SJSA1 (cell line): ENCODE data around the gene CTU1. TPM values are rescaled to one million over a fixed set of nuclear protein-coding genes. Genes with fewer than 3 reads are reported as not detected.

Source experiments
- DNase-seq, 2 experiments: peaks; one replicate each; pipeline ENCODE4 v3.0.0-alpha.2; 2015 to 2020; ENCODE audit warnings: low spot score in 2 of 2, low read depth in 1 of 2
- H3K27ac ChIP-seq: fragments of 250-450 bp; sonication (Bioruptor Pico); 2 replicates; pipeline ENCODE4 v1.5.1; 2020; ENCODE audit warnings: mild to moderate bottlenecking, moderate library complexity
- H3K27me3 ChIP-seq: fragments of 250-450 bp; sonication (Bioruptor Pico); replicated peaks from 2 replicates; pipeline ENCODE4 v1.5.1; 2020; ENCODE audit warnings: mild to moderate bottlenecking, moderate library complexity
- H3K36me3 ChIP-seq: fragments of 250-450 bp; sonication (Bioruptor Pico); 2 replicates; pipeline ENCODE4 v1.5.1; 2020; ENCODE audit warnings: mild to moderate bottlenecking
- H3K4me1 ChIP-seq: fragments of 250-450 bp; sonication (Bioruptor Pico); replicated peaks from 2 replicates; pipeline ENCODE4 v1.6.1; 2021; ENCODE audit warnings: mild to moderate bottlenecking
- H3K4me3 ChIP-seq: fragments of 250-450 bp; sonication (Bioruptor Pico); 2 replicates; pipeline ENCODE4 v1.5.1; 2020; ENCODE audit warnings: mild to moderate bottlenecking
- H3K9me3 ChIP-seq: fragments of 250-450 bp; sonication (Bioruptor Pico); replicated peaks from 2 replicates; pipeline ENCODE4 v1.5.1; 2020; ENCODE audit warnings: mild to moderate bottlenecking
- total RNA-seq: library from RNA; depleted of rRNA; stranded (reverse); fragments of >200 nt; shearing (Covaris generic); gene quantifications from 2 replicates; pipeline ENCODE4 v1.2.3, GENCODE V29; 2014

CTU1 gene
- total RNA-seq, 1 experiment from 2014 or later = 9.1 TPM

DNA sequence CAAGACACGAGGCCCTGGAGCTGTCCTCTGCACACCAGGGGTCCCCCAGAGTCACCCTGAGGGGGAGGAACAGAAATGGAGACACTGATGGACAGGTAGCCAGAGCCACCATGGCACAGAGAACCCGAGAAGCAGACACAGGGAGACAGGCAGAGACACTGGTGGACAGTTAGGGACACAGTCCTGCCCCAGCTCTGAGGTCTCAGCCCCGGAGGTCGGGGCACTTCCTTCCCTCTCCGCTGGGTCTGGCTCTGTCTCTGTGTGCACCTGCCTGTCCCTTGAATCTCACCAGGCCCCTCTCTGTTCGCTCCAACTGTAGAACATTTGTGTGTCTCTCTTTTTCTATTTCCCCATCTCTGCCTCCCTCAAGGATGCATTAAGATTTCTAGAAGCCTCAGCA is 30.1 kb downstream of the CTU1 start:
- no peak for DNase-seq
- no peaks in the 10 kb centered on the region for H3K36me3 ChIP-seq
- no peaks in the 10 kb centered on the region; the same call in 1 of the 2 replicates for H3K27me3 ChIP-seq
- H3K9me3 ChIP-seq = no peaks in the 10 kb centered on the region
- no peaks in the 10 kb centered on the region for H3K4me1 ChIP-seq
- no peak overlapping the region for H3K4me3 ChIP-seq
- no peak overlapping the region for H3K27ac ChIP-seq

DNA sequence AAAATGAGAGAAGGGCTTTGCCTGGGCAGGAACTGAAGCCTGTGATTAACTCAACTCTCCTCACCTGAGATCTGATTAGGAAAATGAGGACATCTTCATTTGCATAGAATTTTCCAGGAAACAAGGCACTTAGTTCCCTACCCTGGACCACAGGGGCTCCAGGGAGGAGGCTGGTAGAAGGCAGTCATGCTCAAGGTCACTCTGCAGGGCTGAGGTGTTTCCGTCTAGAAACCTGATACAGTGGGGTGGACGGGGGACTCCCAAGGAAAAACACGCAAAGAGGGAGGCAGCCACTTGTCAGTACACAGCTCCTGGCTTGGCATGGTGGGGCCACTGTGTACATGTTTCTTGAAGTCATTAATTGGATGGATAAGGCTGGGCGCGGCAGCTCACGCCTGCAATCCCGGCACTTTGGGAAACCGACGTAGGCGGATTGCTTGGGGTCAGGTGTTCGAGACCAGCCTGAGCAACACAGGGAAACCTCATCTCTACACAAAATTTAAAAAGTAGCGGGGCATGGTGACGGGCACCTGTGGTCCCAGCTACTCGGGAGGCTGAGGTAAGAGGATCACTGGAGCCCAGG is 31.5 kb downstream of the CTU1 start:
- Histone ChIP-seq H3K9me3 (no peaks in the 10 kb centered on the region), H3K4me3 (no peak overlapping the region), H3K36me3 (no peaks in the 10 kb centered on the region), H3K4me1 (no peaks in the 10 kb centered on the region), H3K27ac (no peak overlapping the region), H3K27me3 (no peaks in the 10 kb centered on the region; the same call in 1 of the 2 replicates)
- DNase-seq = no peak

DNA sequence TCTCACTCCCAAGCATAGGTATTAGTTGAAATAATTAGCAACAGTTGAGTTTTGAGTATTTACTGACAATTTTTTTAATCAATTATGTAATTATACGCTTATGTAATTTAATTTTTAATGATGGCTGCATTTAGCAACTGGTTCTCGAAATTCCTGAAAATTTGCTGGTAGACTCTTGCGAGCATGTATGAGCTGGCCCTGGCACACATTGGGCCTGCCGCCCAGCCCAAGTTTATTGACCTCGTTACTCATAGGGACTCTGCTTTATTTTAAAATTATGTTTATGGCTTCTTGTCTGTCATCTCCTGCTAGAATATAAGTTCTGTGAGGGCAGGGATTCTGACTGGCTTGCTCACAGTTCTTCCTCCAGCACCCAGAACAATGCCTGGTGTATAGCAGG is 32.2 kb downstream of the CTU1 start:
- Histone ChIP-seq H3K27ac (no peak overlapping the region), H3K4me1 (no peaks in the 10 kb centered on the region), H3K36me3 (no peaks in the 10 kb centered on the region), H3K4me3 (no peak overlapping the region), H3K27me3 (no peaks in the 10 kb centered on the region; the same call in 1 of the 2 replicates), H3K9me3 (no peaks in the 10 kb centered on the region)
- DNase-seq = no peak

DNA sequence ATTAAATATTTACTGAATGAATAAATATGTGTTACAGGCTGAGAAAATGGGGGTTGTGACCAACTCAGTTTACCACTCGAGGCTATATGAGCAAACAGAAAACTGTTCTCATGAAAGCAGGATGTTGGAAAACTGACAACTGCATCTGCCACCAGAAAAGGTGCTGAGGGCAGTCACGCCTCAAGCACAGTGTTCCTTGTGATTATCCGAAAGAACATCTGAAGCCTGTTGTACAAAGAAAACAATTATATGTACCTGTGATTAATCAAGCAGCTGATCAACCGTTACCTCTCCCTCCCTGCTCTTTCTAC is 37.2 kb downstream of the CTU1 start:
- no peak overlapping the region for H3K4me3 ChIP-seq
- no peak overlapping the region for H3K27ac ChIP-seq
- H3K4me1 ChIP-seq = no peaks in the 10 kb centered on the region
- no peak for DNase-seq
- H3K27me3 ChIP-seq = peaks cover 6% of the 10 kb centered on the region
- H3K36me3 ChIP-seq = no peaks in the 10 kb centered on the region
- H3K9me3 ChIP-seq = no peaks in the 10 kb centered on the region

DNA sequence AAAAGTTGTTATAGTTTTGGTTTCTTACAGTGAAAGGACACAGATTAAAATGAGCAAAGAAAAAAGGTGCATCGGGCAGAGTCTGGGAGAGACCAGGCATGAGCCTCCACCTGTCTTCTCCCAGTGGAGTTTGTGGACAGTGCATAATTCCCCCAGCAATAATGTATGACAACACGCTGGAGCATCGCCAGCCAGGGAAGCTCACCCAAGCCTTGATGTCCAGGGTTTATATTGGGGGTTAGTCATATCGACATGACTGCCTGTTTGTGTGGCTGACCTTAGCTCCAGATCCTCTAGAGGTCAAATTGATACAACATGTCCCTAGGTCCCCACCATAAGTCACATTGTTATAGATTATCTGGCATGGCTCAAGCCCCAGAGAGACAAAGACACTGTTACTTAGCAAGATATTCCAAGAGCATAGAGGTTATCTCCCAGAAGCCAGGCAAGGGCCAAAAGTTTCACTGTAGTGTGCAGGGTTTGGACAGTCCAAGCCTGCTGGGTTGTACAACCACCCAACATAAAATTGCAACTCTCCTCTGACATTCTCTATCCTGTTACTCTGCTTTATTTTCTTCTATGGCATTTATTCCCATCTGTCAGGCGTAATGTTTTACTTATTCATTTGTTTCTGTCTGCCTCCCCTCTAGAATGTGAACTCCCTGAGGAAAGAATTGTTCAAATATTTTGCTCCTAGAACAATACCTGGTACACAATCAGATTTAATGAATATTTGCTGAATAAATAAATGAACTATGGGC is 37.7 kb downstream of the CTU1 start:
- Histone ChIP-seq H3K9me3 (no peaks in the 10 kb centered on the region), H3K4me3 (no peak overlapping the region), H3K4me1 (no peaks in the 10 kb centered on the region), H3K36me3 (no peaks in the 10 kb centered on the region), H3K27me3 (peaks cover 6% of the 10 kb centered on the region), H3K27ac (no peak overlapping the region)
- DNase-seq = no peak

DNA sequence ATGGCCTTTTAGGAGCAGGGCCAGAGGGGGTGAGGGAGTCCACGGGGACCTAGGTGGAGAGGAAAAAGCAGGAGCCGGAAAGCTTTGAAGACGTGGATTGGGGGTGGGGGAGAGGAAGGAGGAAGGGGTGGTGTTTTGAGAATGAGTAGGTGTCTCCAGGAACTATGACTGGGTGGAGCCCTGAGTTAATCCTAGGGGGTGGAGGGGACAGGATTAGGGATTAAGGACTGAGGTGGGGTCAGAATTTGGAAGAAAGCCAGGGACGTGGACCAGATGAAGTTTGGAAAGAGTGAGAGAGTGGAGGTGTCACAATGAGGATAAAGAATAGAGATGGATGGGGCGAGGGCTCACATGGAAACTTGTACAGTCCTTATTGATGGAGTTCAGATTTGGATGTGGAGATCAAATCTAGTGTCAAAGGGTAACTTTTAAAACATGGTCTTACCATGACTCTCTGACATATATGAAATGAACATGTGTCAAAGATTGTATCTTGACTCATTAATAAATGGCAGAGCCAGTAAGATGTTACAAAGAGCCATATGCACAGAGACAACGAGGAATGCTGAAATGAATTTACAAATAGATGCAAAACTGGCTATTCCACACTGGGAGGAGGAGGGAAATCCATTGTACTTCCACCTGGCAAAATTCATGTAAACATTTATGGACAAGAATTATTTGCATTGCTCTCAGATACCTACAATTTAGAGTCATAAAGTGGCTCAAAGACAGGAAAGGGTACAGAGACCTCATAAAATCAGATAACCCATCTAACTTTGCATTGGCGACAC is 41.6 kb downstream of the CTU1 start:
- DNase-seq = no peak
- Histone ChIP-seq H3K27ac (no peak overlapping the region), H3K9me3 (no peaks in the 10 kb centered on the region), H3K4me3 (no peak overlapping the region), H3K4me1 (no peaks in the 10 kb centered on the region), H3K36me3 (no peaks in the 10 kb centered on the region), H3K27me3 (peaks cover 6% of the 10 kb centered on the region)

DNA sequence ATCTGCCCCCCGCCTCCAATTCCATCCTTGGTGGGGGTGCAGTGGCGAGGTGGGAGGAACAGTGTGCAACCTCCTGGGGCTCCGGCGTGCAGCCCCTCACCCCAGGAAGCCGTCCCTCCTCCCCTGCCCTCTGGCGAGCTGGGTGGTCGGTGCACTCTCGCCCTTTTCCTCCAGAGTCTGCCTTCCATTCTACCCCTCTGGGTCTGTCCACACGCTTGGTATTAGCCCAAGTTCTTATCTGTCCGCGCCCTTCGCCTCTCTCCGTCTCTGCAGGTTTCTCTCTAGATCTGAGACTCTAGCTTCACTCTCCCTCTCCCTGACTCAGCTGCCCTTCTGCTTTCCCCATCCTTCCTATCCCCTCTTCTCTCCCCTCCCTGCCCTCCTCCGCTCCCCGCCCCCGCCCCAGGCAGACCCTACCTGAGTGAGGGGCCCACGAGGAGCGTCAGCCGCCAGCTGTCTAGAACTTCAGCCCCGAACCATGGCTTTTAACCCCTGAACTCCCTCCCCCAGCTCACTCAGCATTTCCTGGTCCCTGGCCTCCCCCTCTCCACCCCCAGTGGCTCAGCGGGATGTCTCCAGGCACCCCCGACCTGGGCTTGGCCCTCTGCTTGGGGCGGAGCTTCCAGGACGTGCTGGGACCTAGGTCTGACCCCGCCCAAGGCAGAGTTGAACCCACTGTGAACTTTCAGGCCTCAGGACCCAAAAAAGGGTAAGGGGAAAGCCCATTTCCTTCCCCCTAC is 42.8 kb downstream of the CTU1 start:
- peaks cover 6% of the 10 kb centered on the region for H3K27me3 ChIP-seq
- H3K4me1 ChIP-seq = no peaks in the 10 kb centered on the region
- no peak for DNase-seq
- H3K9me3 ChIP-seq = no peaks in the 10 kb centered on the region
- no peaks in the 10 kb centered on the region for H3K36me3 ChIP-seq
- H3K4me3 ChIP-seq = no peak overlapping the region
- no peak overlapping the region for H3K27ac ChIP-seq

DNA sequence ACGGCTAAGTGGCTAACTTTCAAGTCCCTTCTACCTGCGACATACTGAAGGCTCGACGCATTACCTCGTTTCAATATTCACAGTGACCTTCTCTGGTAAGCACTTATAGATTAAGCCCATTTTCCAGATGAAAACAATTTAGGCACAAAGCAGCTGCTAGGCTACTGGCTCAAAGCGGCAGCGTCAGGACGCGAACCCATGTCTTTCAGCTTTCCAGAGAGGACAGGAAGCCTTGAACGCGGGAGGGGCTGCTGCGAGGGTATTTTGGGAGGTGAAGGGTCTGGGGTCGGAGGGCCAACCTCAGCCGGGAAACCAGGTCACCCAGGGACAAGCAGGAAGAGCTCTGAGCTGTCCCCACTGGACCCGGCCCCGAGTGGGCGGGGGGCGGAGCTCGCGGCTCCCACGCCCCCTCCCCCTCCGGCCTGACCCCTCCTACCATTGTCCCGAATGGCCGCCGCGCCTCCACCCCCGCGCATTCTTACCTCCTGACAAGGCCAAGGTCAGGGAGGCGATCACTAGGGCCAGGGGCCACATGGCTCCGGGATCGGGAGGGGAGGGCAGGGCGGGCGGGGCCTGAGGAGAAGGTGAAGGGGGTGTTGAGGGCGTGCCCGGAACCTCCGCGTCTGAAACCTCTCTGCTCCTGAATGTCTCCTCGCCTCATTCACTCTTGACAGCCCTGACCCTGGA is 43.5 kb downstream of the CTU1 start, which contains the start of gene KLK13:
KLK13 (minus strand) TSS at position 559 of the 687 bp plus-strand sequence; CDS start at position 534, 25 bp downstream.
- Histone ChIP-seq H3K27me3 (peaks cover 6% of the 10 kb centered on the region), H3K36me3 (no peaks in the 10 kb centered on the region)
- DNase-seq = no peak

DNA sequence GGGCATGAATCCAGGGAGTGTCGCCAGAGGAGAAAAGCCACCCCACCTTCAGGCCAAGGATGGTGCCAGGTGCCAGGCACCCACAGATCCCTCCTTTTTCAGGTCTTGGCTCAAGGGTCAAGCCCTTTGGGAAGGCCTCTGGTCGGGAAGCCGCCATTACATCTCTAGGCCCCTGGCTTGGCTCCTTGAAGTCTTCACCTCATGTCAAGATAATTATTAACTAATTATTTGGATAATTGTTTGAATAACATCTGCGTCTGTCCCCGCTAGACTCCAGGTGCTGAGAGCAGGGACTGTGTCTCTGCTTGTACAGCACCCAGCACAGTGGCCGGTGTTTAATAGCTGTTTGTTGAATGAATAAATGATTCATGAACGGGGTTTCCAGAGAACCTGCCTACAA is 44.5 kb downstream of the CTU1 start:
- no peaks in the 10 kb centered on the region for H3K36me3 ChIP-seq
- peaks cover 6% of the 10 kb centered on the region for H3K27me3 ChIP-seq
- H3K4me1 ChIP-seq = no peaks in the 10 kb centered on the region
- no peak overlapping the region for H3K4me3 ChIP-seq
- no peak for DNase-seq
- no peaks in the 10 kb centered on the region for H3K9me3 ChIP-seq
- no peak overlapping the region for H3K27ac ChIP-seq

More for the DNA sequence above, 43.5 kb downstream of the CTU1 start, which contains the start of gene KLK13:
- Histone ChIP-seq H3K4me3 (no peak within 1 kb of the TSS), H3K4me1 (no peaks in the 10 kb centered on the region), H3K27ac (no peak within 1 kb of the TSS), H3K9me3 (no peaks in the 10 kb centered on the region)

DNA sequence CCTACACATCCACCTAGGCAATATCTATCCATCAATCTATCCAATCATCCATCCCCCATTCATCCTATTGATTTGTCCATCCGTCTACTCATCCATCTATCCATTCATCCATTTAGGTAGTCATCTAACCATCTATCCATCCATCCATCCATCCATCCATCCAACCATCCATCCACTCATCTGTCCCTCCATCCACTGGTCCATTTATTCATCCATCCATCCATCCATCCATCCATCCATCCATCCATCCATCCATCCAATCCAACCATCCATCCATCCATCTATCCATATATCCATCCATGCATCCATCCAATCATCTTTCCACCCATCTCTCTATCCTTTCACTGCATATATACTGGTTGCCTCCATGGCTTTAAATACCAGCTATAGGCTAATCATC is 47.2 kb downstream of the CTU1 start:
- no peaks in the 10 kb centered on the region for H3K36me3 ChIP-seq
- H3K4me3 ChIP-seq = no peak overlapping the region
- no peaks in the 10 kb centered on the region; the same call in 1 of the 2 replicates for H3K27me3 ChIP-seq
- no peaks in the 10 kb centered on the region for H3K9me3 ChIP-seq
- H3K4me1 ChIP-seq = no peaks in the 10 kb centered on the region
- no peak for DNase-seq
- H3K27ac ChIP-seq = no peak overlapping the region

DNA sequence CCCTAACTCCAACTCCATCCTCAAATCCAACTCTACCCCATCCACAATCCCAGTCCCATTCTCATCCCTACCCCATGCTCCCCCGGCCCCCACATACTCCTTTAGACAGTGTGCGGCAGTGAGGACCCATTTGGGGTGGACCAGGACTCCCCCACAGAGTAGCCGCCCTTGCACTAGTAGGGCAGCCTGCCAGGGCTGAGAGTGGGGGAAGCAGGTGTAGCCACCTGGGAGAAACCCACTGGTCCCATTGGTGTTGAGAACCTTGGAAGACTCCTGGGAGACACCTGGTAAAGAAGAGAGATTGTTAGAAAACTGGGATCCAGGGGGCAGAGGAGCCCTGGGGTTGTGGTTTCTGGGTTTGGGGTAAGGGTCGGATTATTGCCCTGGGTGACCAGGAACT is 47.9 kb downstream of the CTU1 start:
- DNase-seq = no peak
- H3K36me3 ChIP-seq = no peaks in the 10 kb centered on the region
- H3K27me3 ChIP-seq = no peaks in the 10 kb centered on the region
- H3K9me3 ChIP-seq = no peaks in the 10 kb centered on the region
- H3K4me1 ChIP-seq = no peaks in the 10 kb centered on the region
- H3K27ac ChIP-seq = no peak overlapping the region
- H3K4me3 ChIP-seq = no peak overlapping the region

DNA sequence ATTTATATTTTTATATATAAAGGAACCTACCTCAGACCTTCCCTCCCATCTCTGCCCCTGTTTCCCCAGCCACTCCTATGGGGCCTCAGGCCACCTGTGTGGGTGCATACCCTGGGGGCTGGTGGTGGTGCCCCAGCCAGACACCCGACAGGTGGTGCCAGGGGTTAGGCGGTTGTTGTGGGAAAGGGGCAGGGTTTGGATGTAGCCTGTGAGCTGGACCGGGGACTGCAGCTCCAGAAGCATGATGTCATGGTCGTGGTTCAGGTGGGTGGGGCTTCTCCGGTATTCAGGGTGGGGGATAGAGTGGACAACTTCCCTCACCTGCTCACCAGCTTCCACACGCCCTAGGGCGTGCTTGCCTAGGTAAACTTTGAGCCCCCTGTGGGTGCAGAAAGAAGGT is 48.5 kb downstream of the CTU1 start:
- Histone ChIP-seq H3K9me3 (no peaks in the 10 kb centered on the region), H3K36me3 (no peaks in the 10 kb centered on the region), H3K4me1 (no peaks in the 10 kb centered on the region), H3K27me3 (no peaks in the 10 kb centered on the region), H3K27ac (no peak overlapping the region), H3K4me3 (no peak overlapping the region)
- DNase-seq = no peak

DNA sequence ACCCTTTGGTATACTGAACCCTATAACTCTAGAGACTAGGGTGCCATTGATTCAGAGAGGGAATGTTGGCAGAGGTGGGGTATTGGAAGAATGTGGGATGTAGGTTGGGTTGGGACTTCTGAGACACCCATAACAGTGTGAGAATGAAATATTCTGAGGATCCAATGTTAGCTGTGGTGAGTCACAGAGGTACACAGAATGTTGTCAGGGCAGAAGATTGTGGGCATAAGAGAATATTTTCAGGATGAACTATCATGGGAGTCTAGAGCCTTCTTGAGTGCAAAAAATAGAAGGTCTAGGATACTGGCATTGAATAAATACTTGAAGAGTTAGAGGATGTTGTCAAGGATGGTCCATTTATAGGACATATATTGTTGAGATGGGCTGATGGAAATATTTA is 52.3 kb downstream of the CTU1 start:
- no peak overlapping the region for H3K27ac ChIP-seq
- H3K4me1 ChIP-seq = no peaks in the 10 kb centered on the region
- H3K36me3 ChIP-seq = no peaks in the 10 kb centered on the region
- no peak overlapping the region for H3K4me3 ChIP-seq
- H3K27me3 ChIP-seq = no peaks in the 10 kb centered on the region; the same call in 1 of the 2 replicates
- H3K9me3 ChIP-seq = no peaks in the 10 kb centered on the region
- DNase-seq = no peak
